Endothelial cell of umbilical vein (primary cell): Measurements from ENCODE around the gene DHRS7B. TPM values are rescaled to one million over a fixed set of nuclear protein-coding genes. Genes with fewer than 3 reads are reported as not detected.

Experiments
- BruUV-seq: library from RNA; stranded (reverse); fragments of 400-500 nt; replicated peaks from 2 replicates; lab custom pipeline; 2021; lab: Mats Ljungman, UMichigan
- CTCF ChIA-PET: fragments of 300-600, 350-600 bp; sonication (Branson Sonifier 250); formaldehyde crosslinking; loops from one replicate; lab custom pipeline; 2021; ENCODE audit warnings: antibody characterized with exemption, inconsistent platforms; lab: Charles Lee
- POLR2A ChIA-PET: fragments of 300-600, 350-600 bp; sonication (Branson Sonifier 250); formaldehyde crosslinking; loops from one replicate; lab custom pipeline; 2021; ENCODE audit warnings: antibody characterized with exemption, inconsistent platforms; lab: Charles Lee
- DNase-seq: peaks from one replicate; pipeline ENCODE4 v3.0.0-alpha.2; 2011; ENCODE audit warnings: low read depth, low spot score
- FAIRE-seq: peaks from 2 replicates; lab custom pipeline; 2011; peaks lifted over from hg19 to GRCh38; lab: Jason Lieb, UNC
- H2AFZ ChIP-seq: 2 replicates; pipeline ENCODE4 v1.6.0; 2012; ENCODE audit warnings: low read depth, low read length, control low read depth, inconsistent platforms
- H3K27ac ChIP-seq: 2 replicates; pipeline ENCODE4 v1.5.1; 2011; ENCODE audit warnings: low read depth, mild to moderate bottlenecking, control low read depth, low read length, moderate library complexity; ENCODE audit not compliant: insufficient read depth
- H3K27me3 ChIP-seq, 2 experiments: 2 replicates each; pipeline versions ENCODE4 v1.6.0 to v1.6.1; 2011; ENCODE audit warnings: low read length in 2 of 2, mixed read lengths in 1 of 2; ENCODE audit not compliant: control insufficient read depth in 2 of 2, insufficient read depth in 2 of 2
- H3K36me3 ChIP-seq, 2 experiments: 2 replicates in 1 of 2; 3 replicates in 1 of 2; pipeline ENCODE4 v1.5.1; 2011; ENCODE audit warnings: low read length in 2 of 2, mild to moderate bottlenecking in 1 of 2, moderate library complexity in 1 of 2; ENCODE audit not compliant: control insufficient read depth in 2 of 2, insufficient read depth in 2 of 2; ENCODE audit errors: extremely low read depth in 1 of 2
- H3K4me1 ChIP-seq: 3 replicates; pipeline ENCODE4 v1.5.1; 2011; ENCODE audit warnings: mild to moderate bottlenecking, low read length; ENCODE audit not compliant: control insufficient read depth, insufficient read depth; ENCODE audit errors: extremely low read depth
- H3K4me2 ChIP-seq: 2 replicates; pipeline ENCODE4 v1.6.1; 2011; ENCODE audit warnings: low read length, control low read depth, mixed read lengths; ENCODE audit not compliant: insufficient read depth
- H3K4me3 ChIP-seq, 3 experiments: fragments of 200-600 bp in 1 of 3; sonication (generic), shearing (Covaris generic) in 1 of 3; replicated peaks in 1 of 3; 2 replicates each; pipeline ENCODE4 v1.5.1; 2011 to 2016; ENCODE audit warnings: control low read depth in 3 of 3, low read length in 3 of 3, mild to moderate bottlenecking in 2 of 3, inconsistent platforms in 1 of 3, low read depth in 1 of 3, moderate library complexity in 1 of 3; ENCODE audit not compliant: insufficient read depth in 1 of 3
- H3K79me2 ChIP-seq: 2 replicates; pipeline ENCODE4 v1.6.0; 2012; ENCODE audit warnings: low read length, inconsistent platforms; ENCODE audit not compliant: control insufficient read depth, insufficient read depth
- H3K9ac ChIP-seq: replicated peaks from 2 replicates; pipeline ENCODE3; 2011; ENCODE audit warnings: low read length, control low read depth; ENCODE audit not compliant: insufficient read depth; ENCODE audit errors: extremely low read depth
- H3K9me1 ChIP-seq: replicated peaks from 3 replicates; pipeline ENCODE4 v1.6.0; 2011; ENCODE audit warnings: mild to moderate bottlenecking, low read length; ENCODE audit not compliant: control insufficient read depth, insufficient read depth; ENCODE audit errors: extremely low read depth
- H3K9me3 ChIP-seq: replicated peaks from 2 replicates; pipeline ENCODE4 v1.5.1; 2012; ENCODE audit warnings: low read length, inconsistent platforms; ENCODE audit not compliant: control insufficient read depth, insufficient read depth
- H4K20me1 ChIP-seq: replicated peaks from 2 replicates; pipeline ENCODE3; 2011; ENCODE audit warnings: mild to moderate bottlenecking, low read length; ENCODE audit not compliant: control insufficient read depth, insufficient read depth; ENCODE audit errors: extremely low read depth
- CTCF ChIP-seq, 2 donors: IDR thresholded peaks; 1 replicate in 1 of 2; 2 replicates in 1 of 2; pipeline ENCODE4 v1.5.1; 2011; ENCODE audit warnings: low read length in 2 of 2, mild to moderate bottlenecking in 2 of 2, moderate library complexity in 2 of 2, control low read depth in 1 of 2, inconsistent platforms in 1 of 2, low read depth in 1 of 2; ENCODE audit not compliant: insufficient read depth in 1 of 2; ENCODE audit errors: extremely low read depth in 1 of 2
- EZH2 ChIP-seq: IDR thresholded peaks from 2 replicates; pipeline ENCODE4 v1.6.1; 2012; ENCODE audit warnings: borderline replicate concordance, low read depth, mild to moderate bottlenecking, moderate library complexity, low read length, inconsistent platforms; ENCODE audit not compliant: severe bottlenecking
- FOS ChIP-seq: IDR thresholded peaks from 2 replicates; pipeline ENCODE4 v1.6.1; 2011; ENCODE audit warnings: mild to moderate bottlenecking, low read length, moderate library complexity, borderline replicate concordance; ENCODE audit not compliant: insufficient read depth
- GATA2 ChIP-seq: IDR thresholded peaks from 2 replicates; pipeline ENCODE4 v1.7.0; 2011; ENCODE audit warnings: low read depth, mild to moderate bottlenecking, moderate library complexity, mixed read lengths, low read length; ENCODE audit not compliant: insufficient read length, insufficient read depth
- JUN ChIP-seq: IDR thresholded peaks from 2 replicates; pipeline ENCODE4 v1.6.1; 2011; ENCODE audit warnings: borderline replicate concordance, low read depth; ENCODE audit not compliant: insufficient read length, insufficient read depth
- MYC ChIP-seq: IDR thresholded peaks from one replicate; pipeline ENCODE4 v1.6.1; 2011; ENCODE audit warnings: mild to moderate bottlenecking, low read depth, low read length
- POLR2A ChIP-seq: IDR thresholded peaks from 2 replicates; pipeline ENCODE4 v1.6.1; 2012; ENCODE audit warnings: low read depth, mild to moderate bottlenecking, control low read depth, low read length
- POLR2AphosphoS5 ChIP-seq: IDR thresholded peaks from 2 replicates; pipeline ENCODE4 v1.6.1; 2012; ENCODE audit warnings: low read depth, mild to moderate bottlenecking, control low read depth, low read length, moderate library complexity; ENCODE audit not compliant: insufficient read depth
- dilution Hi-C: fragments of 300-500 bp; cut with MboI; formaldehyde crosslinking; loops from one replicate; pipeline ENCODE4 v1.15.0; 2019; ENCODE audit warnings: low sequenced_read_pairs; ENCODE audit not compliant: extremely low pct_ligation_motif_present
- intact Hi-C: fragments of 100-400 bp; cut with micrococcal nuclease; formaldehyde crosslinking; loops from one replicate; pipeline ENCODE4 v1.10.0; 2022
- polyA plus RNA-seq, 4 experiments: library from polyadenylated mRNA; depleted of rRNA in 3 of 4; stranded (reverse) in 3 of 4; unstranded in 1 of 4; fragments of >200 nt; gene quantifications; 2 replicates each; pipeline versions ENCODE4 v1.2.1 to v1.2.3, GENCODE V29; 2011 to 2012; ENCODE audit warnings: missing spikeins in 1 of 4
- total RNA-seq: library from RNA; stranded (reverse); gene quantifications from 2 replicates; pipeline ENCODE4 v1.2.3, GENCODE V29; 2021
- TF ChIP-seq, protein P1 (sequence below): IDR thresholded peaks from 2 replicates; pipeline ENCODE4 v1.6.1; 2011; ENCODE audit not compliant: insufficient read depth, insufficient read length

Gene DHRS7B
- total and polyA plus RNA-seq, 2 donors (not counting 3 experiments of a cell fraction or from before 2014, with no cell fraction given) = 14.0 to 28.1 TPM

- H3K9me3 ChIP-seq = no peaks in the 10 kb centered on the region
- intact Hi-C loops (no loop called here), dilution Hi-C loops (no loop called here)
- no peaks in the 10 kb centered on the region for H3K9me1 ChIP-seq
- DNase-seq (no peak), FAIRE-seq (no peak)
- no peaks in the 10 kb centered on the region for H3K36me3 ChIP-seq
- H3K27ac ChIP-seq = no peak overlapping the region
- H3K4me1 ChIP-seq = no peaks in the 10 kb centered on the region
- H3K9ac ChIP-seq = no peak overlapping the region
- TF ChIP-seq MYC (no peak), JUN (no peak), POLR2A (no peak), FOS (no peak), GATA2 (no peak), POLR2AphosphoS5 (no peak), EZH2 (no peak), CTCF (IDR thresholded peaks at IDR 0.05; ENCODE audit: extremely low read depth in 1 of 2, insufficient read depth in 1 of 2, low read depth in 1 of 2, low read length in 2 of 2) (no peak)
- TF ChIP-seq, protein P1, sequence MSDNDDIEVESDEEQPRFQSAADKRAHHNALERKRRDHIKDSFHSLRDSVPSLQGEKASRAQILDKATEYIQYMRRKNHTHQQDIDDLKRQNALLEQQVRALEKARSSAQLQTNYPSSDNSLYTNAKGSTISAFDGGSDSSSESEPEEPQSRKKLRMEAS = no peak
- no peak overlapping the region for H3K4me2 ChIP-seq
- no peaks in the 10 kb centered on the region for H3K79me2 ChIP-seq
- BruUV-seq = no TSS peak
- H3K27me3 ChIP-seq = peaks cover 0 to 6% of the 10 kb centered on the region in 2 experiments
- POLR2A ChIA-PET = no interaction called here
- no peak overlapping the region for H2AFZ ChIP-seq
- no peaks in the 10 kb centered on the region for H4K20me1 ChIP-seq
- H3K4me3 ChIP-seq = no peak overlapping the region
- CTCF ChIA-PET = no interaction called here
These were observed 22.2 kb upstream of the DHRS7B start for GRCh38 chr17:21104608-21105007.
